Measurements from ENCODE around the gene AFG3L2.
"Not testable (repeated sequence)": the region's sequence is repeated elsewhere in the genome, so short reads cannot be mapped to it uniquely, and the experiment has no call there.

AFG3L2 gene

DNA sequence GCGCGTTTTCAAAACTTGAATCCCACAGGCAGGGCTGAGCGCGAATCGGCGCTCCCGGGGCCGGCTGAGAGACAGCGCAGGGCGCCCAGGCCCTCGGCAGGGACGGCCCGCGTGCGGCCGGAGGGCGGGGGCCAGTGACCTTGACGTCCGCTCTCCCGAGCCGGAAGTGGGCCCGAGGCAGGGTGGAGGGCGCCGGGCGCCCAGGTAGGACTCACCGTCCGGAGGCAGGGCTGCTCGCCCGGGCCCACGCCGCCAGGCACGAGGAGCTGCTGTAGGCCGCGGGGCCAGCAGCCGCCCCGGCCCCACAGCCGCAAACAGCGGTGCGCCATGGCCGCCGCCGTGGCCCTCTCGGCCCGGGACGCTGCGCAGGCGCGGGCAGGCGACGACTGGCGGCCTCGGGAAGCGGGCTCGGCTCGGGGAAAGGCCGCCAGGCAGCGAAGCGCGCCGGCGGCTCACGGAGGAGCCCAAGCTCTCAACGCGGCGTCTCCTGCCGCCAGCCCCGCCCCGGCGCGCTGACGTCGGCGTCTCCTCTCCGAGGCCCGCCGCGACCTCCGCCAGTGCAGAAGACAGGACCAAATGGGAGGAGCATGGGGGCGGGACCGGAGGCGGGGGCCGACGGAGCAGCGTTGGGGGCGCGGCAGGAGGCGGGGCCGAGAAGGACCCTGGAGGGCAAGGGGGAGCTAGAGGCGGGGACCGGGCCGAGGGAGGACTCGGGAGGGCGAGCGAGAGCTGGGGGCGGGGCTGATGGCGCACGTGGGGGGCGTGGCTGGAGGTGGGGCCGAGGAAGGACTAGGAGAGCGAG is at the start of gene AFG3L2:
Gene AFG3L2 (minus strand): TSS at position 474 of the 802 bp plus-strand sequence. CDS start 145 bp downstream, at position 329.
- DNase-seq (ENCODE audit: low spot score) = peak; percentile 100

DNA sequence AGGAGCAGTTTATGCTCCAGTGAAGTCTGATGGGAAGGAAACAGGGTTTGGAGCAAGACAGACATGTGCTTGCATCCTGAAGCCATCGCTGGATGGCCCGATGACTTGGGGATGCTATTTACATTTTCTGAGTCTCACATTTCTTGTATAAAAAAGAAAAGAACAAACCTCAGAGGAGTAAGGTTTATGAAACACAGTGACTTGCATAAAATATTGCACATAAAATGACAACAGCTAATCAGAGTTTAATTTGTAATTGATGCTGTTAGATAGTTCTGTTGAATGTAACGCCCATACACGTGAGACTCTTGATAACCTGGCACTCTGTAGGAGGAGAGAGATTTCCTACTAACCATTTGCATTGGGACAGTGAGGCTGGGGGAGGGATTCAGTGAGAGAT is 47.2 kb upstream of the AFG3L2 start:
- DNase-seq (ENCODE audit: low spot score) = no peak

DNA sequence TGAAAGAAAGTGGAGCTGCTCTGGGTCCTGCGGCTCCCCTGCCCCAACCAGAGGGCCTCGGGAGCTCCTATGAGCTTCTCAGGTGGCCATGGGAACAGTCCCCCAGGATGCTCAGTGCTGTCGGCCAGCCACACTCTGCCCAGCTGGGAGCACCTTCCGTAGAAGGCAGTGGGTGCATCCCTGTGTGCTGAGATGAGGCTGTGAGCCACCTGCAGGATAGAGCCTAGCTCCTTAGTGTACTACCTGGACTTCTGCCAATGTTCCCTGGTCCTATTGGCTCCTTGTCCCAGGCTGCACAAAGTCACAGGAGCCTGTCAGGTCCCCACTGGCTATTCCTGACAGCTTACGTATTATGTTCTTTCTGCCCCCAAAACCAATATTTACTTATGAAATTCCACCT is 46.8 kb upstream of the AFG3L2 start:
- DNase-seq (ENCODE audit: low spot score) = no peak

GRCh38 chr18:12423393-12423792 is 46.4 kb upstream of the AFG3L2 start:
- DNase-seq (ENCODE audit: low spot score) = no peak

- peak; percentile 90 for DNase-seq (ENCODE audit: low spot score)
Observed at GRCh38 chr18:12422936-12423335, 45.9 kb upstream of the AFG3L2 start.

- DNase-seq (ENCODE audit: low spot score) = no peak
Observed at GRCh38 chr18:12421732-12422131, 44.7 kb upstream of the AFG3L2 start.

DNA sequence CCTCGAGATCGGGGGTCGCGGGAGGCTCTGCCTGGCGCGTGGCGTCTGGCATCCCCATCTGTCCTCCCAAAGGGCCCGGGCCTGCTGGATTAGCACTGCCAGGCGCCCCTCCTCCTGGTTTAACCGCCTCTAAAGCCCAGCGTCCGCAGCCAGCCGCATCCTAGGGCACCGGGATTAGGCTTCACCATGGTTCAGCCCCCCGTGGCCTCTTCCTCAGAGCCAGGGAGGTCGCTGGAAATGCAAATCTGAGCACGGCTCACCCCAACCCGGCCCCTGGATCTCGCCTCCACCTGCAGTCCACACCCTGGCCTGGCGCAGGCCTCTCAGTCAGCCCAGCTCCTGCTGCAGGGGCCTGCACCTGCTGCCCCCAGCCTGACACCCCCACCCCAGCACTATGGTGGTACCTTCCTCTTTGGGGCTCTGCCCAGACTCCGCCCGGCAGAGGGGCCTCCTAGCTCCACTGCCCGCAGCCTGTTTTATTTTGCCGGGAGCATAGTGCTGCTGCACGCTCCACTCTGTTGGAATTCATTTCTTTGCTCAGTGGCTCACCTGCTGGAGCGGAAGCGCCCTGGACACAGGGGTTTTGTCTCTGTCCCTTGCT is 43.9 kb upstream of the AFG3L2 start:
- DNase-seq (ENCODE audit: low spot score) = peak; percentile 94

- DNase-seq (ENCODE audit: low spot score) = no peak
Observed at GRCh38 chr18:12417687-12418086, 40.7 kb upstream of the AFG3L2 start.

GRCh38 chr18:12416098-12416729 is 39.2 kb upstream of the AFG3L2 start:
- DNase-seq (ENCODE audit: low spot score) = no peak

DNA sequence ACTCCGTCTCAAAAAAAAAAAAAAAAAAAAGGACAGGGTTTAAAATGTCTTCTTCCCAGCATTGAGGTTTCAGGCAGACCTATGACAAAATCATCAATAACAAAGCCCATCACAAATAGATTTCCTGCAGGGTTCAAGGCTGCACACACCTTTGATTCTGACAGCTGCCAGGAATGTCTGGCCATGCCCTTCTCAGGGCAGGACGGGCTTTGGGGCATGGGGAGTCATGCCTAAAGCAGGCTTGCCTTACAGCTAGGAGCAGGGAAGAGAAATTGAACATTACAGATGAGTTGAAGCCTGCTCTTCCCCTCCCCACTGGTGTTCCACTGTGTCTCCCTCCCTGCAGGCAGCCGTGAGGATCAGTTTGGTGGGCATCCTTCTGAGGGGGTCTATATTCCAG is 34.4 kb upstream of the AFG3L2 start:
- peak; percentile 14 for DNase-seq (ENCODE audit: low spot score)

DNA sequence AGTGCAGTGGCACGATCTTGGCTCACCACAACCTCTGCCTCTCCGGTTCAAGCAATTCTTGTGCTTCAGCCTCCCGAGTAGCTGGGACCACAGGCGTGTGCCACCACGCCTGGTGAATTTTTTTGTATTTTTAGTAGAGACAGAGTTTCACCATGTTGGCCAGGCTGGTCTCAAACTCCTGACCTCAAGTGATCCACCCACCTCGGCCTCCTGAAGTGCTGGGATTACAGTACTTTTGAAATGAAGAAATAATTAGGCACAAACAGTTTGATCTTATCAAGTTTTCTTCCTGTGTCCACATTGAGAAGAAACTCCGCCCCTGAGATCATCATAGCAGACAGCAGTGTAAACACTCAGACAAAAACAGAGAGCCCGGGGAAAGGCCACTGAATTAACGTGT is 33.7 kb upstream of the AFG3L2 start:
- not testable (repeated sequence) for DNase-seq (ENCODE audit: low spot score)

DNA sequence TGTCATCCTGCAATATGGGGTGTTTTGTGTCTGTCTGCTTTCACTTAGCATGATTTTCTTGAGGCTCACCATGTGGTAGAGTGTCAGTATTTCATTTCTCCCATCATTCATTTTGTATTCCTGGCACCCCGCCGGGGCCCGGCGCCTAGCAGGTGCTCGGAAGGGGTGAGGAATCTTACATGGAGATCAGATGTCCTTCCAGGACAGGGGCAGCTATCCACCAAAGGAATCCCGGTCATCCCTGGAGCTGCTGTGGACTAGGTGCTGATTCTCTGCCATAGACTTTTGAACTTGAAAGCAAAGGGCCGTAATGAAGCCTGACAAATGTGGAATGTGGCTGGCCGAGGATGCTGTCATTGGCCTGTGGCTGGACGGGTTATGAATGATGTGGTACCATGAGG is 33.1 kb upstream of the AFG3L2 start:
- peak; percentile 34 for DNase-seq (ENCODE audit: low spot score)

DNA sequence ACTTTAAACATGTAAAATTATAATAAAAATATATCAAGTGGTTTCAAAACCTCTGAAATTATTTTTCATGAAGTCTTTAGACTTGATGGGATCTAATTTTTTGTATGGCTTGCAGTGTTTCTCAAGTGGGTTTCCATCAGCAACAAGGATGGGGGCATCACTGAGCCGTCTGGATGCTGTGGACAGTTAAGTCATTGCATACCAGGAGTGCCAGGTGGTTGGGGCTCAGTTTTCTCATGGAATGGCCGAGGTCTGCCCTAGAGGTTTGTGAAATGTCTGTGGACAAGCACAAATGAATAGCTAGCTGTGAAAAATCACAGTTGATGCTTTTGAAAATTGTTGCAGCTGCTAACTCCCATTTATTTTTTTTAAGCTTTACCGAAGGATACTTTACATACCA is 32.4 kb upstream of the AFG3L2 start:
- DNase-seq (ENCODE audit: low spot score) = peak; percentile 49

DNA sequence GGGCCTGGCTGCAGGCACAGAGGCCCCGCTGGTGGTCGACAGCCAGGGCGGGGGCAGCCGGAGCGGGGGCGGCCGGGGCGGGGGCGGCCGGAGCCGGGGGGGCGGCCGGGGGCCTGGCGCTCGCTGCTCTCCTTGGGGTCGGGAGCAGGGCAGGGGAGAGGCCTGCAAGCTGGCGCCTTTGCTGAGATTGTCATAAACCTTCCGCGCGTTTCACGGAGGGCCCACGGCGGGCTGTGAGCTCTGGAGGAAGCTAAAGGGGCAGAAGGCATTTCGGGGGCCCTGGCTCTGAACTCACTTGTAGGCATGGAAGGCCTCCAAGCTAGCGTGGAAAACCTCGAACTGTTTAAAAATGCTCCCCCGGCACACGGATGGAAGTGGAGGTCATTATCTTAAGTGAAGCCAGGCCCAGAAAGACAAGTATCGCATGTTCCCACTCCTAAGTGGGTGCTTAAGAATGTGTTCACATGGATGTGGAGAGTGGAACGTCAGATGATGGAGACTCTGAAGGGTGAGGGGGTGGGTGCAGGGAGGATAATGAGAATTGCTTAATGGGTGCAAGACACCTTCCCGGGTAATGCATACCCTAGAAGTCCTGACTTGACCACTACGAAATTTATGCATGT is 31.3 kb upstream of the AFG3L2 start:
- peak; percentile 67 for DNase-seq (ENCODE audit: low spot score)

DNA sequence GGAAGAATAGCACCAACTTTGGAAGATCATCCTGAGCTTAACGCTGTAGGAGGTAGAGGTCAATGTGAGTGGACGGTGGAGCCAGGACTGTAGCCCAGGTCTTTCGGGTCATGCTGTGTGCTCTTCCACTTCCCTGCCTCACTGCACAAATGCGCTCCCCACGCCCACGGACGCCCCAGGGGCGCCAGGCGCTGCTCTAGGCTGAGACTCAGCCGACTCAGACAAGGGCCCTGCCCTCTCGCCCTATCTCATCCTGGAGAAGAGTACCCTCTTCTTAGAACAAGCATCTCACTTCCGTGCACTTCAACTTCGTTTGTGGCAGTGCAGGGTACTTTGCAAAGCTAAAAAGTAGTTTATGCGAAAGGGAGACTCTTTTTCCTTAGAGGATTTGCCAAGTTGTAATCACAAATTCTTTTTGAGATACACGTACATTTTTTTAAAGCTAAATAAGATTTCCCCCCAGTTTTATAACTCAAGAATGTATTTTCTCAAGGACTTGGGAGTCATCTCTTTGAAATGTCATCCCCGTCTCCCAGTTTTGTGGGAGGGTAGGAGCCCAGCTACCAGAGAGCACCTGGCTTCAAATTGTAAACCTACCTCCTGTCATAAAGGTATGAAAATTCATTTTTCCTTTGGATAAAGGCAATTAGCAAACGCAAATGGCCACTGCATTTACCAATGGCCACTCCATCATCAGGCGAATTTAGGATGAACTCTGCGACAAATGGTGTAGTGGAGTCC is 29.5 kb upstream of the AFG3L2 start:
- DNase-seq (ENCODE audit: low spot score) = no peak

DNA sequence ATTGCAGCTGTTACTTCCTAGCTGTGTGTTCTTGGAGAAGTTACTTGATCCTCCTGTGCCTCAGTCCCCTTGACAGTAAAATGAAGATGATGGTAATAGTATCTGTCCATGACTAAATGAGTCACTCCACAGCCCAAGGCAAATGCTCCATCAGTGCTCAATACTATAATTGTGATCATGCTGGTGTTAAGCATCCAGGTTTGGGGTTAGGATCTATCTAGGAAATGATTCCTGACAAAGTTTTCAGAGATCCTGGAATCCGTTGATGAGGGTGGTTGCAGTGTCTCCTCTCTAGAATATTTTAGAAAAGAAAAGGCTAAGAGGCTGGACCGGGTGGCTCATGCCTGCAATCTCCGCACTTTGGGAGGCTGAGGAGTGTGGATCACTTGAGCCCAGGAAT is 28.0 kb upstream of the AFG3L2 start:
- no peak for DNase-seq (ENCODE audit: low spot score)

- no peak for DNase-seq (ENCODE audit: low spot score)
Observed at GRCh38 chr18:12403601-12404506, 26.8 kb upstream of the AFG3L2 start.

DNA sequence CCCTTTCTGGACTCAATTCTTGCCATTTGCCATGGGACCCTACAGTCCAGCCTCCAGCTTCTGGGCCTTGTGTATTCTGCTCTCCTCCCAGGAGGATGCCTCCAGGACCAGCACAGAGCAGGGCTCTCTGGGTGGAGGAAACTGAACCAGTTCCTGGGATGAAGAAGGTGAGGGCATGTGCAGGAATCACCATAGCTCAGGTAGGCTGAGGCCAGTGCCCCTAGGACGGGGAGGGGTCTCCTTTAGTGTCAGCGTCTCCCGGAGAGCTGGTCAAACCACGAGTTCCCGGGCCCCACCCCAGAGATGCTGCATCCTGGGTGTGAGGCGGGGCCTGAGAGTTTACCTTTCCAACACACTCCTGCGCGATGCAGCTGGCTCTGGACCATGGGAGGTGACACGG is 24.9 kb upstream of the AFG3L2 start:
- no peak for DNase-seq (ENCODE audit: low spot score)

- no peak for DNase-seq (ENCODE audit: low spot score)
Observed at GRCh38 chr18:12399231-12399630, 22.2 kb upstream of the AFG3L2 start.

GRCh38 chr18:12398625-12399024 is 21.6 kb upstream of the AFG3L2 start:
- no peak for DNase-seq (ENCODE audit: low spot score)

- DNase-seq (ENCODE audit: low spot score) = peak; percentile 29
Observed at GRCh38 chr18:12397793-12398192, 20.8 kb upstream of the AFG3L2 start.
